SK-N-SH treated with all-trans-retinoic acid at 6 μM for 48 hours (cell line): Measurements from ENCODE around the gene TAAR5.

ENCODE experiments used
- ATAC-seq: fragments of 200-7000 bp; cut with Tn5 transposase; 3 replicates; pipeline ENCODE4 v1.9.1; 2020; ENCODE audit warnings: mild to moderate bottlenecking, moderate library complexity
- ARNTL ChIP-seq: fragments of 450-650 bp; formaldehyde crosslinking; IDR thresholded peaks from 2 replicates; pipeline ENCODE4 v1.5.0; 2020; ENCODE audit warnings: low read depth, mild to moderate bottlenecking, moderate library complexity, borderline replicate concordance
- BACH2 ChIP-seq: fragments of 250-450 bp; sonication (Bioruptor Pico); IDR thresholded peaks from 2 replicates; pipeline ENCODE4 v1.9.0; 2021; ENCODE audit warnings: mild to moderate bottlenecking, borderline replicate concordance
- CSDC2 ChIP-seq: fragments of 250-450 bp; sonication (Bioruptor Pico); IDR thresholded peaks from 2 replicates; pipeline ENCODE4 v1.5.0; 2020; ENCODE audit warnings: mild to moderate bottlenecking, moderate library complexity
- CSRNP3 ChIP-seq: fragments of 250-450 bp; sonication (Bioruptor Pico); IDR thresholded peaks from 2 replicates; pipeline ENCODE4 v1.5.1; 2021; ENCODE audit warnings: mild to moderate bottlenecking, moderate library complexity
- ESRRG ChIP-seq: fragments of 250-450 bp; sonication (Bioruptor Pico); IDR thresholded peaks from 2 replicates; pipeline ENCODE4 v1.6.1; 2021; ENCODE audit warnings: mild to moderate bottlenecking
- GLIS3 ChIP-seq: fragments of 250-450 bp; sonication (Bioruptor Pico); IDR thresholded peaks from 2 replicates; pipeline ENCODE4 v1.5.0; 2020; ENCODE audit warnings: mild to moderate bottlenecking, moderate library complexity
- ISL1 ChIP-seq: fragments of 250-450 bp; sonication (Bioruptor Pico); IDR thresholded peaks from 2 replicates; pipeline ENCODE4 v2.1.2; 2022; ENCODE audit warnings: mild to moderate bottlenecking, moderate library complexity
- OSR1 ChIP-seq: fragments of 250-450 bp; sonication (Bioruptor Pico); IDR thresholded peaks from 2 replicates; pipeline ENCODE4 v1.8.0; 2022; ENCODE audit warnings: moderate library complexity, mild to moderate bottlenecking, inconsistent platforms
- PPARA ChIP-seq: fragments of 250-450 bp; sonication (Bioruptor Pico); IDR thresholded peaks from 2 replicates; pipeline ENCODE4 v1.5.0; 2020; ENCODE audit warnings: mild to moderate bottlenecking, borderline replicate concordance
- RARB ChIP-seq: fragments of 250-450 bp; sonication (Bioruptor Pico); IDR thresholded peaks from 2 replicates; pipeline ENCODE4 v1.8.0; 2021; ENCODE audit warnings: mild to moderate bottlenecking, moderate library complexity
- SNAI2 ChIP-seq: fragments of 250-450 bp; sonication (Bioruptor Pico); IDR thresholded peaks from 2 replicates; pipeline ENCODE4 v1.5.0; 2020; ENCODE audit warnings: mild to moderate bottlenecking, moderate library complexity
- TCF4 ChIP-seq: fragments of 250-450 bp; sonication (Bioruptor Pico); IDR thresholded peaks from 2 replicates; pipeline ENCODE4 v1.8.0; 2021; ENCODE audit warnings: mild to moderate bottlenecking, moderate library complexity, borderline replicate concordance
- ZC3H10 ChIP-seq: fragments of 250-450 bp; sonication (Bioruptor Pico); IDR thresholded peaks from 2 replicates; pipeline ENCODE4 v1.5.1; 2021; ENCODE audit warnings: mild to moderate bottlenecking, moderate library complexity
- ZFP3 ChIP-seq: fragments of 250-450 bp; sonication (Bioruptor Pico); IDR thresholded peaks from 2 replicates; pipeline ENCODE4 v1.5.0; 2020; ENCODE audit warnings: mild to moderate bottlenecking, moderate library complexity
- ZFP30 ChIP-seq: fragments of 450-650 bp; formaldehyde crosslinking; IDR thresholded peaks from 2 replicates; pipeline ENCODE4 v1.5.0; 2022; ENCODE audit warnings: mild to moderate bottlenecking, moderate library complexity
- ZNF70 ChIP-seq: fragments of 450-650 bp; formaldehyde crosslinking; IDR thresholded peaks from 2 replicates; pipeline ENCODE4 v1.5.0; 2020; ENCODE audit warnings: mild to moderate bottlenecking, moderate library complexity
- ZNF8 ChIP-seq: fragments of 450-650 bp; formaldehyde crosslinking; IDR thresholded peaks from 2 replicates; pipeline ENCODE4 v1.5.0; 2020; ENCODE audit warnings: mild to moderate bottlenecking, moderate library complexity
- TF ChIP-seq, protein P1 (sequence below): fragments of 250-450 bp; sonication (Bioruptor Pico); IDR thresholded peaks from 2 replicates; pipeline ENCODE4 v1.5.1; 2020; ENCODE audit warnings: low read depth, mild to moderate bottlenecking, moderate library complexity
- TF ChIP-seq, protein P2 (sequence below): fragments of 250-450 bp; sonication (Bioruptor Pico); IDR thresholded peaks from 2 replicates; pipeline ENCODE4 v1.8.0; 2020; ENCODE audit warnings: mild to moderate bottlenecking, moderate library complexity, borderline replicate concordance
- TF ChIP-seq, protein P3 (sequence below): fragments of 250-450 bp; sonication (Bioruptor Pico); IDR thresholded peaks from 2 replicates; pipeline ENCODE4 v1.5.0; 2020; ENCODE audit warnings: mild to moderate bottlenecking, moderate library complexity

The TAAR5 gene

GRCh38 chr6:132616677-132617076 is 27.1 kb upstream of the TAAR5 start (continued):
- TF ChIP-seq ZFP30 (CRISPR knock-in tag) (no peak), ESRRG (CRISPR knock-in tag) (no peak)

GRCh38 chr6:132614554-132614953 is 25.0 kb upstream of the TAAR5 start:
- no peak for ATAC-seq
- TF ChIP-seq ISL1 (no peak), ZNF70 (no peak), ESRRG (CRISPR knock-in tag) (no peak), PPARA (CRISPR knock-in tag) (no peak), SNAI2 (no peak), ZFP3 (CRISPR knock-in tag) (no peak), ZNF8 (CRISPR knock-in tag) (no peak), TCF4 (CRISPR knock-in tag) (no peak), BACH2 (CRISPR knock-in tag) (no peak), OSR1 (CRISPR knock-in tag) (no peak), CSRNP3 (CRISPR knock-in tag) (no peak), CSDC2 (CRISPR knock-in tag) (no peak), ZC3H10 (CRISPR knock-in tag) (no peak)
- TF ChIP-seq, protein P1, sequence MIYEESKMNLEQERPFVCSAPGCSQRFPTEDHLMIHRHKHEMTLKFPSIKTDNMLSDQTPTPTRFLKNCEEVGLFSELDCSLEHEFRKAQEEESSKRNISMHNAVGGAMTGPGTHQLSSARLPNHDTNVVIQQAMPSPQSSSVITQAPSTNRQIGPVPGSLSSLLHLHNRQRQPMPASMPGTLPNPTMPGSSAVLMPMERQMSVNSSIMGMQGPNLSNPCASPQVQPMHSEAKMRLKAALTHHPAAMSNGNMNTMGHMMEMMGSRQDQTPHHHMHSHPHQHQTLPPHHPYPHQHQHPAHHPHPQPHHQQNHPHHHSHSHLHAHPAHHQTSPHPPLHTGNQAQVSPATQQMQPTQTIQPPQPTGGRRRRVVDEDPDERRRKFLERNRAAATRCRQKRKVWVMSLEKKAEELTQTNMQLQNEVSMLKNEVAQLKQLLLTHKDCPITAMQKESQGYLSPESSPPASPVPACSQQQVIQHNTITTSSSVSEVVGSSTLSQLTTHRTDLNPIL: no peak
- TF ChIP-seq, protein P2, sequence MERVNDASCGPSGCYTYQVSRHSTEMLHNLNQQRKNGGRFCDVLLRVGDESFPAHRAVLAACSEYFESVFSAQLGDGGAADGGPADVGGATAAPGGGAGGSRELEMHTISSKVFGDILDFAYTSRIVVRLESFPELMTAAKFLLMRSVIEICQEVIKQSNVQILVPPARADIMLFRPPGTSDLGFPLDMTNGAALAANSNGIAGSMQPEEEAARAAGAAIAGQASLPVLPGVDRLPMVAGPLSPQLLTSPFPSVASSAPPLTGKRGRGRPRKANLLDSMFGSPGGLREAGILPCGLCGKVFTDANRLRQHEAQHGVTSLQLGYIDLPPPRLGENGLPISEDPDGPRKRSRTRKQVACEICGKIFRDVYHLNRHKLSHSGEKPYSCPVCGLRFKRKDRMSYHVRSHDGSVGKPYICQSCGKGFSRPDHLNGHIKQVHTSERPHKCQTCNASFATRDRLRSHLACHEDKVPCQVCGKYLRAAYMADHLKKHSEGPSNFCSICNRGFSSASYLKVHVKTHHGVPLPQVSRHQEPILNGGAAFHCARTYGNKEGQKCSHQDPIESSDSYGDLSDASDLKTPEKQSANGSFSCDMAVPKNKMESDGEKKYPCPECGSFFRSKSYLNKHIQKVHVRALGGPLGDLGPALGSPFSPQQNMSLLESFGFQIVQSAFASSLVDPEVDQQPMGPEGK: no peak
- TF ChIP-seq, protein P3, sequence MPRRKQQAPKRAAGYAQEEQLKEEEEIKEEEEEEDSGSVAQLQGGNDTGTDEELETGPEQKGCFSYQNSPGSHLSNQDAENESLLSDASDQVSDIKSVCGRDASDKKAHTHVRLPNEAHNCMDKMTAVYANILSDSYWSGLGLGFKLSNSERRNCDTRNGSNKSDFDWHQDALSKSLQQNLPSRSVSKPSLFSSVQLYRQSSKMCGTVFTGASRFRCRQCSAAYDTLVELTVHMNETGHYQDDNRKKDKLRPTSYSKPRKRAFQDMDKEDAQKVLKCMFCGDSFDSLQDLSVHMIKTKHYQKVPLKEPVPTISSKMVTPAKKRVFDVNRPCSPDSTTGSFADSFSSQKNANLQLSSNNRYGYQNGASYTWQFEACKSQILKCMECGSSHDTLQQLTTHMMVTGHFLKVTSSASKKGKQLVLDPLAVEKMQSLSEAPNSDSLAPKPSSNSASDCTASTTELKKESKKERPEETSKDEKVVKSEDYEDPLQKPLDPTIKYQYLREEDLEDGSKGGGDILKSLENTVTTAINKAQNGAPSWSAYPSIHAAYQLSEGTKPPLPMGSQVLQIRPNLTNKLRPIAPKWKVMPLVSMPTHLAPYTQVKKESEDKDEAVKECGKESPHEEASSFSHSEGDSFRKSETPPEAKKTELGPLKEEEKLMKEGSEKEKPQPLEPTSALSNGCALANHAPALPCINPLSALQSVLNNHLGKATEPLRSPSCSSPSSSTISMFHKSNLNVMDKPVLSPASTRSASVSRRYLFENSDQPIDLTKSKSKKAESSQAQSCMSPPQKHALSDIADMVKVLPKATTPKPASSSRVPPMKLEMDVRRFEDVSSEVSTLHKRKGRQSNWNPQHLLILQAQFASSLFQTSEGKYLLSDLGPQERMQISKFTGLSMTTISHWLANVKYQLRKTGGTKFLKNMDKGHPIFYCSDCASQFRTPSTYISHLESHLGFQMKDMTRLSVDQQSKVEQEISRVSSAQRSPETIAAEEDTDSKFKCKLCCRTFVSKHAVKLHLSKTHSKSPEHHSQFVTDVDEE (CRISPR knock-in tag): no peak

DNA sequence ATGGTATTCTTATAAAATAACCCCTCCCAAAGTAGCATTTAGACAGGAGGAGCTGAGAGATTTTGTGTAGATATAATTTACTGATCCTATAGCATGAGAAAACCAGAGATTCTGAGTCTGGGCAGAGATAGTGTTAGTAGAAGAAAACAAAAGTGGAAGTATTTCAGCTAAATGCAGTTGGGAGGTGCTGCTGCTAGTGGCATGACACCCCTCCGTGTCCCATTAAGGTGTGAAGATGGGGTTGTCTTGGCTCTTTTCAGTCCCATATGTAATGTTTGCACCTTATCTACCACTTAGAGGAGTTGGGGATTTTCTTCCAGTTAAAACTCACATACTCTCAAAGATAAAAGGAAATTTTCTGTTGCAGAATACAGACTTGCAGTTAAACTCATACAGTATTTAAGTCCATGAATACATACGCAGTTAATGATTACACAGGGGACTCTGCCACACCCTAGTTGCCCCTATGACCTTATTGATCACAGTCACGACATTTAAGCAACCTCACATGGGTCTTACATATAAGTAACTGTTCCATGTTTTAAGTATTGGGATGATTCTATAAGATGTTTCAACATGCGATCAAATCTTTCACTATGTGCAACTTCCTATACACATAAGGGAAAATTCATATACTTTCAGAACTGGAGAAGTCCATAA is 23.0 kb upstream of the TAAR5 start:
- TF ChIP-seq, protein P2: no peak
- TF ChIP-seq GLIS3 (CRISPR knock-in tag) (no peak), OSR1 (CRISPR knock-in tag) (no peak), BACH2 (CRISPR knock-in tag) (no peak), CSDC2 (CRISPR knock-in tag) (no peak), RARB (CRISPR knock-in tag) (no peak), ARNTL (CRISPR knock-in tag) (no peak)
- no peak for ATAC-seq

- TF ChIP-seq RARB (CRISPR knock-in tag) (no peak), OSR1 (CRISPR knock-in tag) (no peak), BACH2 (CRISPR knock-in tag) (no peak), ZFP3 (CRISPR knock-in tag) (no peak), GLIS3 (CRISPR knock-in tag) (no peak), TCF4 (CRISPR knock-in tag) (no peak)
- TF ChIP-seq, protein P1: no peak
- TF ChIP-seq, protein P3 (CRISPR knock-in tag): no peak
Measured at GRCh38 chr6:132611616-132612015, 22.1 kb upstream of the TAAR5 start.

More at GRCh38 chr6:132611616-132612015, 22.1 kb upstream of the TAAR5 start:
- no peak for ATAC-seq
